Gastroesophageal sphincter (tissue), 4 donors: Measurements from ENCODE around the gene ZBTB46. TPM values are rescaled to one million over a fixed set of nuclear protein-coding genes. Genes with fewer than 3 reads are reported as not detected.

Experiments
- ATAC-seq: fragments of 150-250 bp; one replicate; pipeline ENCODE4 v1.9.1; 2016; ENCODE audit warnings: mild to moderate bottlenecking, moderate library complexity
- H3K27ac ChIP-seq, 4 donors: fragments of 200-600 bp; sonication (generic) in 3 of 4; 1 replicate in 3 of 4; 2 replicates in 1 of 4; pipeline ENCODE4 v1.5.1; 2016 to 2019
- H3K27me3 ChIP-seq: fragments of 200-600 bp; sonication (generic); one replicate; pipeline ENCODE4 v1.5.1; 2019
- H3K36me3 ChIP-seq, 2 donors: fragments of 200-600 bp; sonication (generic); one replicate each; pipeline ENCODE4 v1.5.1; 2019; ENCODE audit warnings: control low read depth in 1 of 2
- H3K4me1 ChIP-seq, 3 donors: fragments of 200-600 bp; sonication (generic); 1 replicate in 2 of 3; 2 replicates in 1 of 3; pipeline ENCODE4 v1.5.1; 2016 to 2019; ENCODE audit warnings: control low read depth in 2 of 3
- H3K4me3 ChIP-seq, 2 donors: fragments of 200-600 bp; sonication (generic); one replicate each; pipeline ENCODE4 v1.5.1; 2019; ENCODE audit warnings: mild to moderate bottlenecking in 1 of 2, moderate library complexity in 1 of 2
- H3K9me3 ChIP-seq, 3 donors: fragments of 200-600 bp; sonication (generic); one replicate each; pipeline ENCODE4 v1.5.1; 2017 to 2019; ENCODE audit warnings: control low read depth in 2 of 3
- EP300 ChIP-seq: sonication (generic); formaldehyde crosslinking; IDR thresholded peaks from one replicate; pipeline ENCODE4 v1.6.1; 2017; ENCODE audit warnings: antibody characterized with exemption, mild to moderate bottlenecking
- POLR2A ChIP-seq, 2 donors: fragments of 450-650 bp; IDR thresholded peaks; one replicate each; pipeline ENCODE4 v1.6.1; 2017; ENCODE audit warnings: antibody characterized with exemption in 2 of 2, mild to moderate bottlenecking in 2 of 2, moderate library complexity in 1 of 2
- POLR2AphosphoS5 ChIP-seq: sonication (generic); formaldehyde crosslinking; IDR thresholded peaks from one replicate; pipeline ENCODE4 v1.6.1; 2017; ENCODE audit warnings: antibody characterized with exemption
- WGBS, 2 donors: methylation state at CpG; one replicate each; pipeline ENCODE4 v1.1.5; 2018; ENCODE audit warnings: low coverage in 1 of 2; 5-methylcytosine and 5-hydroxymethylcytosine counted together
- total RNA-seq, 4 donors: library from RNA; depleted of rRNA; stranded (reverse); fragments of >200 nt; gene quantifications; one replicate each; pipeline ENCODE4 v1.1.0, GENCODE V29; 2016
- TF ChIP-seq, protein P1 (sequence below), 4 experiments: fragments of 200-600 bp in 2 of 4; fragments of 450-650 bp in 2 of 4; sonication (generic) in 1 of 4; IDR thresholded peaks; one replicate each; pipeline ENCODE4 v1.5.1; 2017 to 2019; ENCODE audit warnings: antibody characterized with exemption in 4 of 4, mild to moderate bottlenecking in 2 of 4, moderate library complexity in 2 of 4

The ZBTB46 gene
- total RNA-seq, 4 donors from 2014 or later: 8.1 to 13.8 (median 10.2) TPM

GRCh38 chr20:63809856-63810255 is 21.2 kb downstream of the ZBTB46 start:
- no peak overlapping the region for H3K27ac ChIP-seq
- H3K4me3 ChIP-seq: no peak overlapping the region
- WGBS, 2 donors: 86 to 95% methylated on average over 4 to 7 of the region's 9 CpGs
- ATAC-seq: no peak
- H3K4me1 ChIP-seq: peaks cover 0 to 1% (median 0%) of the 10 kb centered on the region in 3 donors
- no peaks in the 10 kb centered on the region for H3K27me3 ChIP-seq
- TF ChIP-seq, protein P1, sequence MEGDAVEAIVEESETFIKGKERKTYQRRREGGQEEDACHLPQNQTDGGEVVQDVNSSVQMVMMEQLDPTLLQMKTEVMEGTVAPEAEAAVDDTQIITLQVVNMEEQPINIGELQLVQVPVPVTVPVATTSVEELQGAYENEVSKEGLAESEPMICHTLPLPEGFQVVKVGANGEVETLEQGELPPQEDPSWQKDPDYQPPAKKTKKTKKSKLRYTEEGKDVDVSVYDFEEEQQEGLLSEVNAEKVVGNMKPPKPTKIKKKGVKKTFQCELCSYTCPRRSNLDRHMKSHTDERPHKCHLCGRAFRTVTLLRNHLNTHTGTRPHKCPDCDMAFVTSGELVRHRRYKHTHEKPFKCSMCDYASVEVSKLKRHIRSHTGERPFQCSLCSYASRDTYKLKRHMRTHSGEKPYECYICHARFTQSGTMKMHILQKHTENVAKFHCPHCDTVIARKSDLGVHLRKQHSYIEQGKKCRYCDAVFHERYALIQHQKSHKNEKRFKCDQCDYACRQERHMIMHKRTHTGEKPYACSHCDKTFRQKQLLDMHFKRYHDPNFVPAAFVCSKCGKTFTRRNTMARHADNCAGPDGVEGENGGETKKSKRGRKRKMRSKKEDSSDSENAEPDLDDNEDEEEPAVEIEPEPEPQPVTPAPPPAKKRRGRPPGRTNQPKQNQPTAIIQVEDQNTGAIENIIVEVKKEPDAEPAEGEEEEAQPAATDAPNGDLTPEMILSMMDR (IDR thresholded peaks at IDR 0.05): no peak
- no peak for TF ChIP-seq EP300
- no peak for TF ChIP-seq POLR2AphosphoS5
- no peak for TF ChIP-seq POLR2A (IDR thresholded peaks at IDR 0.05)
- H3K9me3 ChIP-seq: no peaks in the 10 kb centered on the region
- H3K36me3 ChIP-seq: no peaks in the 10 kb centered on the region

DNA sequence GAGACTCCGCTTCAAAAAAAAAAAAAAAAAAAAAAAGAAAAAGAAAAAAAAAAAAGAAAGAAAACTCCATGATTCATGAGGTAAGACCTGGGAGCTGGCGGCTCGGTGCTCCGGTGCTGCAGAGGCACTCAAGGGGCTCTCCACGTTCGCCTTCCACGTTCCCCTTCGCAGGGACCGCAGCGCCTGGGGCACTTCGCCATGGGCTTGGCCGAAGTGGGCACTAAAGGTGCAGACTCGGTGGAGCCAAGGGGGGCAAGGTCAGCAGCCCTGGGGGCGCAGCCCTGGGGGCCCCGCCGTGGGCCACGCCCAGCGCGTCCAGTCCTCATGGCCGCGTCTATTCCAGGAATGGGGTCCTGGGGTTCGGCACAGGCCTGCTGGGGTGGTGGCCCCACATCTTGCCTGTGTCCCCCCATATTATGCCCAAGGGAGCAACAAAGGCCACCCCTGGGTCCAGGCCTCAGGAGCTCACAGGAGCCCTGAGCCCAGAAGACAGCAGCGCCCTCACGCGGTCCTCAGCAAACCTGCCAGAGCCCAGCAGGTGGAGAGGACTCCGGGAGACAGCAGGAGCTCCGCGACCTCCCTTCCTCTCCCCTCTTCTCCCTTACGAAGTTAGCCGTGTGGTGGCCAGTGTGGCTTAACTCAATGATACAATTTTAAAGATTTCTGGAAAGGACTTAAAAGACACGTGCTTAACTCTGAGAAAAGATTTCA is 21.9 kb downstream of the ZBTB46 start:
- H3K27me3 ChIP-seq: no peaks in the 10 kb centered on the region
- H3K36me3 ChIP-seq: no peaks in the 10 kb centered on the region
- TF ChIP-seq EP300 (no peak), POLR2AphosphoS5 (no peak), POLR2A (IDR thresholded peaks at IDR 0.05) (no peak)
- TF ChIP-seq, protein P1 (IDR thresholded peaks at IDR 0.05): no peak
- no peak overlapping the region for H3K27ac ChIP-seq
- no peaks in the 10 kb centered on the region for H3K9me3 ChIP-seq
- WGBS, 2 donors: 93 to 95% methylated on average over 12 of the region's 31 CpGs
- H3K4me3 ChIP-seq: no peak overlapping the region
- no peak for ATAC-seq
- H3K4me1 ChIP-seq: no peaks in the 10 kb centered on the region

- peaks cover 0 to 2% of the 10 kb centered on the region in 2 donors for H3K36me3 ChIP-seq
- H3K4me1 ChIP-seq: no peaks in the 10 kb centered on the region
- TF ChIP-seq EP300: no peak
- TF ChIP-seq, protein P1 (IDR thresholded peaks at IDR 0.05): no peak
- no peak for TF ChIP-seq POLR2AphosphoS5
- no peak for TF ChIP-seq POLR2A (IDR thresholded peaks at IDR 0.05)
- H3K27ac ChIP-seq: no peak overlapping the region
- whole genome bisulfite sequencing, 2 donors: no CpG with 5 or more reads among the region's 38 CpGs
- H3K4me3 ChIP-seq: no peak overlapping the region
- no peaks in the 10 kb centered on the region for H3K27me3 ChIP-seq
- no peaks in the 10 kb centered on the region for H3K9me3 ChIP-seq
- no peak for ATAC-seq
Measured at GRCh38 chr20:63808145-63808724, 22.8 kb downstream of the ZBTB46 start.

- no peak overlapping the region for H3K27ac ChIP-seq
- H3K4me1 ChIP-seq: no peaks in the 10 kb centered on the region
- TF ChIP-seq POLR2A (IDR thresholded peaks at IDR 0.05): no peak
- no peak for TF ChIP-seq EP300
- TF ChIP-seq, protein P1 (IDR thresholded peaks at IDR 0.05): no peak
- TF ChIP-seq POLR2AphosphoS5: no peak
- no peaks in the 10 kb centered on the region for H3K27me3 ChIP-seq
- ATAC-seq: no peak
- 100% methylated on average over 7 of the region's 23 CpGs; no CpG with 5 or more reads in 1 of the 2 donors for WGBS, 2 donors
- no peak overlapping the region for H3K4me3 ChIP-seq
- H3K9me3 ChIP-seq: no peaks in the 10 kb centered on the region
- H3K36me3 ChIP-seq: peaks cover 0 to 6% of the 10 kb centered on the region in 2 donors
Measured at GRCh38 chr20:63807654-63808053, 23.4 kb downstream of the ZBTB46 start.

GRCh38 chr20:63804308-63804636 is 26.8 kb downstream of the ZBTB46 start:
- no peaks in the 10 kb centered on the region for H3K27me3 ChIP-seq
- TF ChIP-seq POLR2AphosphoS5 (no peak), EP300 (no peak), POLR2A (IDR thresholded peaks at IDR 0.05) (no peak)
- TF ChIP-seq, protein P1 (IDR thresholded peaks at IDR 0.05): no peak
- no peaks in the 10 kb centered on the region for H3K4me1 ChIP-seq
- H3K4me3 ChIP-seq: no peak overlapping the region
- no CpG with 5 or more reads among the region's 8 CpGs for WGBS, 2 donors
- H3K27ac ChIP-seq: no peak overlapping the region
- no peak for ATAC-seq
- peaks cover 0 to 15% of the 10 kb centered on the region in 2 donors for H3K36me3 ChIP-seq
- H3K9me3 ChIP-seq: no peaks in the 10 kb centered on the region
